GM12878 (cell line): ENCODE measurements around the gene G3BP1. TPM values are rescaled to one million over a fixed set of nuclear protein-coding genes. Genes with fewer than 3 reads are reported as not detected.

Source experiments
- ATAC-seq: fragments of 200-7000 bp; cut with Tn5 transposase; 3 replicates; pipeline ENCODE4 v1.9.1; 2020; ENCODE audit warnings: mild to moderate bottlenecking, moderate library complexity
- BruUV-seq: library from RNA; stranded (reverse); fragments of 400-500 nt; replicated peaks from 2 replicates; lab custom pipeline; 2021; lab: Mats Ljungman, UMichigan
- CTCF ChIA-PET: fragments of 300-600 bp; sonication (Branson Sonifier 250); formaldehyde crosslinking; extraction: SDS; loops from one replicate; lab custom pipeline; 2021; ENCODE audit warnings: inconsistent platforms; lab: Yijun Ruan, JAX
- POLR2A ChIA-PET: fragments of 350-600 bp; formaldehyde crosslinking; extraction: SDS; loops from one replicate; lab custom pipeline; 2021; ENCODE audit warnings: inconsistent platforms; lab: Charles Lee
- RAD21 ChIA-PET: fragments of 300-600 bp; sonication (Branson Sonifier 250); formaldehyde crosslinking; loops from one replicate; lab custom pipeline; 2023; ENCODE audit warnings: antibody characterized with exemption; ENCODE audit not compliant: unreplicated experiment; lab: Charles Lee
- SMC1A ChIA-PET: fragments of 300-600 bp; sonication (Branson Sonifier 250); formaldehyde crosslinking; loops from one replicate; lab custom pipeline; 2023; ENCODE audit not compliant: unreplicated experiment, uncharacterized antibody; lab: Charles Lee
- DNase-seq: peaks from one replicate; pipeline ENCODE4 v3.0.0-alpha.2; 2011; ENCODE audit warnings: low read depth, low spot score
- FAIRE-seq: peaks from 3 replicates; lab custom pipeline; 2011; peaks lifted over from hg19 to GRCh38; lab: Jason Lieb, UNC
- H2AFZ ChIP-seq: 2 replicates; pipeline ENCODE4 v1.6.0; 2011; ENCODE audit warnings: low read depth, low read length, control low read depth; ENCODE audit not compliant: control insufficient read depth
- H3K27ac ChIP-seq: 2 replicates; pipeline ENCODE4 v1.5.1; 2011; ENCODE audit warnings: control low read depth; ENCODE audit not compliant: control insufficient read depth, insufficient read depth
- H3K27me3 ChIP-seq, 2 experiments: replicated peaks in 1 of 2; 2 replicates each; pipeline versions ENCODE4 v1.6.0 to v1.6.1; 2011; ENCODE audit warnings: low read length in 1 of 2; ENCODE audit not compliant: control insufficient read depth in 2 of 2, insufficient read depth in 2 of 2
- H3K36me3 ChIP-seq, 2 experiments: 2 replicates each; pipeline ENCODE4 v1.5.1; 2011; ENCODE audit warnings: low read length in 1 of 2; ENCODE audit not compliant: control insufficient read depth in 2 of 2, insufficient read depth in 2 of 2
- H3K4me1 ChIP-seq: 2 replicates; pipeline ENCODE4 v1.6.1; 2011; ENCODE audit warnings: mild to moderate bottlenecking, low read length, moderate library complexity, mixed read lengths; ENCODE audit not compliant: control insufficient read depth, insufficient read depth
- H3K4me2 ChIP-seq: 2 replicates; pipeline ENCODE4 v1.6.0; 2011; ENCODE audit warnings: control low read depth; ENCODE audit not compliant: control insufficient read depth, insufficient read depth
- H3K4me3 ChIP-seq: fragments of 200-600 bp; sonication (generic); 2 replicates; pipeline ENCODE4 v1.5.1; 2016
- H3K79me2 ChIP-seq: 2 replicates; pipeline ENCODE4 v1.6.0; 2011; ENCODE audit warnings: low read length; ENCODE audit not compliant: control insufficient read depth, insufficient read depth
- H3K9ac ChIP-seq: 2 replicates; pipeline ENCODE4 v1.8.0; 2011; ENCODE audit warnings: low read length, control low read depth, mixed read lengths; ENCODE audit not compliant: control insufficient read depth, insufficient read depth
- H3K9me3 ChIP-seq: replicated peaks from 3 replicates; pipeline ENCODE4 v1.5.1; 2011; ENCODE audit warnings: mild to moderate bottlenecking, low read length; ENCODE audit not compliant: control insufficient read depth, insufficient read depth
- H4K20me1 ChIP-seq: 2 replicates; pipeline ENCODE4 v1.6.0; 2011; ENCODE audit not compliant: control insufficient read depth, insufficient read depth
- EED ChIP-seq: sonication (generic); IDR thresholded peaks from 2 replicates; pipeline ENCODE4 v1.6.1; 2016; ENCODE audit warnings: antibody characterized with exemption, low read depth
- EZH2 ChIP-seq: IDR thresholded peaks from 2 replicates; pipeline ENCODE4 v1.6.1; 2012; ENCODE audit warnings: low read depth, mild to moderate bottlenecking, control low read depth, inconsistent platforms, low read length, borderline replicate concordance; ENCODE audit not compliant: control insufficient read depth
- RAD51 ChIP-seq: fragments of 450-650 bp; IDR thresholded peaks from 2 replicates; pipeline ENCODE4 v1.6.1; 2016; ENCODE audit warnings: moderate library complexity, mild to moderate bottlenecking, inconsistent platforms
- SMC3 ChIP-seq: IDR thresholded peaks from 2 replicates; pipeline ENCODE4 v1.6.1; 2011; ENCODE audit warnings: low read length, improper control_type of control experiment, borderline replicate concordance
- STAT1 ChIP-seq: fragments of 450-650 bp; conservative IDR thresholded peaks from 2 replicates; pipeline ENCODE4 v1.6.1; 2014; ENCODE audit warnings: antibody characterized with exemption, mild to moderate bottlenecking
- ZNF24 ChIP-seq: fragments of 450-650 bp; IDR thresholded peaks from 2 replicates; pipeline ENCODE4 v1.6.1; 2017; ENCODE audit warnings: antibody characterized with exemption, mild to moderate bottlenecking
- ZSCAN29 ChIP-seq: fragments of 450-650 bp; IDR thresholded peaks from 2 replicates; pipeline ENCODE4 v1.6.1; 2017; ENCODE audit warnings: mild to moderate bottlenecking, moderate library complexity
- WGBS: methylation state at CpG from one replicate; pipeline ENCODE4 v1.1.6; 2016; ENCODE audit warnings: low lambda C conversion rate; ENCODE audit not compliant: insufficient replicate concordance, insufficient coverage; ENCODE audit errors: missing lambda C conversion rate; 5-methylcytosine and 5-hydroxymethylcytosine counted together
- in situ Hi-C: fragments of 300-500 bp; cut with MboI; formaldehyde crosslinking; loops from 9 replicates; pipeline ENCODE4 v1.14.3; 2018; ENCODE audit warnings: mixed read lengths
- intact Hi-C: fragments of 100-400 bp; cut with micrococcal nuclease; formaldehyde crosslinking; loops from one replicate; pipeline ENCODE4 v1.14.2; 2022; ENCODE audit not compliant: unreplicated experiment
- polyA plus RNA-seq, 11 experiments: library from polyadenylated mRNA; depleted of rRNA in 4 of 11; unstranded in 6 of 11; stranded (reverse) in 5 of 11; fragments of >200 nt; fragmentation: Nextera tagmentation in 4 of 11; fragmentation: Illumina TruSeq in 1 of 11; extraction: Ambion mirVana in 4 of 11; extraction: Trizol in 1 of 11; gene quantifications; 1 replicate in 1 of 11; 2 replicates in 10 of 11; pipeline versions ENCODE4 v1.2.1 to v1.2.3, GENCODE V29; 2011 to 2016; ENCODE audit warnings: inconsistent platforms in 2 of 11, missing spikeins in 2 of 11, low read depth in 1 of 11
- total RNA-seq, 4 experiments: library from RNA; depleted of rRNA in 3 of 4; stranded (reverse); fragments of >200 nt in 3 of 4; fragmentation: Illumina TruSeq in 1 of 4; extraction: Trizol in 1 of 4; gene quantifications; 2 replicates each; pipeline versions ENCODE4 v1.2.1 to v1.2.3, GENCODE V29; 2013 to 2021
- TF ChIP-seq, protein P1 (sequence below): fragments of 450-650 bp; IDR thresholded peaks from 2 replicates; pipeline ENCODE4 v1.6.1; 2017; ENCODE audit warnings: low read depth, mild to moderate bottlenecking, moderate library complexity
- TF ChIP-seq, protein P2 (sequence below): fragments of 450-650 bp; IDR thresholded peaks from 2 replicates; pipeline ENCODE4 v1.6.1; 2018; ENCODE audit warnings: mild to moderate bottlenecking, low read depth, moderate library complexity; ENCODE audit not compliant: partially characterized antibody

Gene G3BP1
- total and polyA plus RNA-seq, 10 of the 15 experiments (the other 5 are each of a cell fraction or from before 2014, with no cell fraction given): 49.7 to 438 (median 148) TPM

DNA sequence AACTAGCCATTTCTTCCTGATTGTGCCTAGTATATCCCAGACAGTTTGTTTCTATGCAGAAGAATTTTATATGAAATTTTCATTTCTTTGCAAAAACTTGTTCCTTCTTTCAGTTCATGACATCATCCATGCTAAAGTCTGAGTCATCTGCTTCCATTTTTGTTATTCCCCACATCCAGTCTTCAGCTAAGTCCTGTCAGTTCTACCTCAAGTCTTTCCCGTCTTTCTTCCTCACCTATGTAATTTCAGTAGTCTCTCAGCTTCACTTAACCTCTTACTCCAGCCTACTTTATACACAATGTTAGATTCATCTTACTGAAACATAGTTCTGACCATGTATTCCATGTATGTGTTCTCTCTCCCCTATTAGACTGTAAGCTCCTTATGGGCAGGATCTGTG is 39.1 kb downstream of the G3BP1 start:
- in situ Hi-C loops: no loop called here
- no peak overlapping the region for H3K9ac ChIP-seq
- SMC1A ChIA-PET: interaction anchor here (1.1 to 1.3 kb wide), 2 partner anchors 9 to 332 kb away, joined by 4 to 5 read pairs; no protein-coding TSS in a partner anchor
- H3K36me3 ChIP-seq: peaks cover 4 to 38% of the 10 kb centered on the region in 2 experiments
- H3K79me2 ChIP-seq: no peaks in the 10 kb centered on the region
- H4K20me1 ChIP-seq: no peaks in the 10 kb centered on the region
- 100% methylated on average over 1 of the region's 1 CpG for WGBS
- no TSS peak for BruUV-seq
- no peak overlapping the region for H2AFZ ChIP-seq
- no peak for DNase-seq
- intact Hi-C loops: no loop called here
- TF ChIP-seq STAT1: no peak
- TF ChIP-seq, protein P1, sequence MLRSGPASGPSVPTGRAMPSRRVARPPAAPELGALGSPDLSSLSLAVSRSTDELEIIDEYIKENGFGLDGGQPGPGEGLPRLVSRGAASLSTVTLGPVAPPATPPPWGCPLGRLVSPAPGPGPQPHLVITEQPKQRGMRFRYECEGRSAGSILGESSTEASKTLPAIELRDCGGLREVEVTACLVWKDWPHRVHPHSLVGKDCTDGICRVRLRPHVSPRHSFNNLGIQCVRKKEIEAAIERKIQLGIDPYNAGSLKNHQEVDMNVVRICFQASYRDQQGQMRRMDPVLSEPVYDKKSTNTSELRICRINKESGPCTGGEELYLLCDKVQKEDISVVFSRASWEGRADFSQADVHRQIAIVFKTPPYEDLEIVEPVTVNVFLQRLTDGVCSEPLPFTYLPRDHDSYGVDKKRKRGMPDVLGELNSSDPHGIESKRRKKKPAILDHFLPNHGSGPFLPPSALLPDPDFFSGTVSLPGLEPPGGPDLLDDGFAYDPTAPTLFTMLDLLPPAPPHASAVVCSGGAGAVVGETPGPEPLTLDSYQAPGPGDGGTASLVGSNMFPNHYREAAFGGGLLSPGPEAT: no peak
- TF ChIP-seq, protein P2, sequence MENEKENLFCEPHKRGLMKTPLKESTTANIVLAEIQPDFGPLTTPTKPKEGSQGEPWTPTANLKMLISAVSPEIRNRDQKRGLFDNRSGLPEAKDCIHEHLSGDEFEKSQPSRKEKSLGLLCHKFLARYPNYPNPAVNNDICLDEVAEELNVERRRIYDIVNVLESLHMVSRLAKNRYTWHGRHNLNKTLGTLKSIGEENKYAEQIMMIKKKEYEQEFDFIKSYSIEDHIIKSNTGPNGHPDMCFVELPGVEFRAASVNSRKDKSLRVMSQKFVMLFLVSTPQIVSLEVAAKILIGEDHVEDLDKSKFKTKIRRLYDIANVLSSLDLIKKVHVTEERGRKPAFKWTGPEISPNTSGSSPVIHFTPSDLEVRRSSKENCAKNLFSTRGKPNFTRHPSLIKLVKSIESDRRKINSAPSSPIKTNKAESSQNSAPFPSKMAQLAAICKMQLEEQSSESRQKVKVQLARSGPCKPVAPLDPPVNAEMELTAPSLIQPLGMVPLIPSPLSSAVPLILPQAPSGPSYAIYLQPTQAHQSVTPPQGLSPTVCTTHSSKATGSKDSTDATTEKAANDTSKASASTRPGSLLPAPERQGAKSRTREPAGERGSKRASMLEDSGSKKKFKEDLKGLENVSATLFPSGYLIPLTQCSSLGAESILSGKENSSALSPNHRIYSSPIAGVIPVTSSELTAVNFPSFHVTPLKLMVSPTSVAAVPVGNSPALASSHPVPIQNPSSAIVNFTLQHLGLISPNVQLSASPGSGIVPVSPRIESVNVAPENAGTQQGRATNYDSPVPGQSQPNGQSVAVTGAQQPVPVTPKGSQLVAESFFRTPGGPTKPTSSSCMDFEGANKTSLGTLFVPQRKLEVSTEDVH: no peak
- no peak for TF ChIP-seq EED
- TF ChIP-seq ZSCAN29: no peak
- TF ChIP-seq RAD51: no peak
- TF ChIP-seq ZNF24: no peak
- no peak for TF ChIP-seq SMC3
- no peak for TF ChIP-seq EZH2
- FAIRE-seq: no peak
- RAD21 ChIA-PET: interaction anchor here (1.0 kb wide), 1 partner anchor 10 kb away, joined by 3 read pairs; no protein-coding TSS in a partner anchor
- H3K27ac ChIP-seq: no peak overlapping the region
- no peak overlapping the region for H3K4me2 ChIP-seq
- no peaks in the 10 kb centered on the region for H3K9me3 ChIP-seq
- no peak for ATAC-seq
- POLR2A ChIA-PET: no interaction called here
- CTCF ChIA-PET: interaction anchor here (1.9 kb wide), 1 partner anchor 11 kb away, joined by 10 read pairs; no protein-coding TSS in a partner anchor
- H3K27me3 ChIP-seq: no peaks in the 10 kb centered on the region
- H3K4me3 ChIP-seq: no peak overlapping the region
- H3K4me1 ChIP-seq: no peaks in the 10 kb centered on the region
